ENCODE measurements around the gene SPATC1L. TPM values are rescaled to one million over a fixed set of nuclear protein-coding genes. Genes with fewer than 3 reads are reported as not detected.
"Not testable (repeated sequence)": the region's sequence is repeated elsewhere in the genome, so short reads cannot be mapped to it uniquely, and the experiment has no call there.

Gene SPATC1L
- total RNA-seq, 6 donors from 2014 or later, result 0.91 to 22.0 (median 7.2) TPM

DNA sequence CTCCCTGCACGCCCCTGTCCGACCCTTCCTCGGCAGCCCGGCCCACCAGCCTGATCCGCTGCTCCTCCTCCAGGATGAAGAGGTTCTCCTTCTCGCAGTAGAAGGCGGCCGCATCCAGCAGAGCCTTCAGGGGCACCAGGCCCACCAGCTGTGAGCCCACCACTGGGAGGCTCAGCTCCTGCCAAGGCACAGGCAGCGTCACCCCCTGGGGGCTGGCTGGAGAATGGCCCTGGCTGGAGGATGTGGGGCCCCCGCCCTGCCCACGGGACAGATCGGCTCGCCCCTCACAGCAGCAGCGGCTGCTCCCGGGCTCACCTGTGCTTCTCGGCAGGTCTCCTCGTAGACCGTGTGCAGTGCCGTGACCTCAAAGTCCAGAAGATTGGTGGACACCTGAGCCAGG is 34.2 kb downstream of the SPATC1L start:
- Histone ChIP-seq H3K4me3 (no peak overlapping the region), H3K27me3 (no peaks in the 10 kb centered on the region), H3K36me3 (no peaks in the 10 kb centered on the region), H3K4me1 (peaks cover 0 to 13% (median 10%) of the 10 kb centered on the region in 4 donors), H3K27ac (no peak overlapping the region), H3K9me3 (no peaks in the 10 kb centered on the region)
- TF ChIP-seq POLR2A (IDR thresholded peaks at IDR 0.05), result no peak
- TF ChIP-seq EP300 (IDR thresholded peaks at IDR 0.05), result no peak
- TF ChIP-seq, protein P1, sequence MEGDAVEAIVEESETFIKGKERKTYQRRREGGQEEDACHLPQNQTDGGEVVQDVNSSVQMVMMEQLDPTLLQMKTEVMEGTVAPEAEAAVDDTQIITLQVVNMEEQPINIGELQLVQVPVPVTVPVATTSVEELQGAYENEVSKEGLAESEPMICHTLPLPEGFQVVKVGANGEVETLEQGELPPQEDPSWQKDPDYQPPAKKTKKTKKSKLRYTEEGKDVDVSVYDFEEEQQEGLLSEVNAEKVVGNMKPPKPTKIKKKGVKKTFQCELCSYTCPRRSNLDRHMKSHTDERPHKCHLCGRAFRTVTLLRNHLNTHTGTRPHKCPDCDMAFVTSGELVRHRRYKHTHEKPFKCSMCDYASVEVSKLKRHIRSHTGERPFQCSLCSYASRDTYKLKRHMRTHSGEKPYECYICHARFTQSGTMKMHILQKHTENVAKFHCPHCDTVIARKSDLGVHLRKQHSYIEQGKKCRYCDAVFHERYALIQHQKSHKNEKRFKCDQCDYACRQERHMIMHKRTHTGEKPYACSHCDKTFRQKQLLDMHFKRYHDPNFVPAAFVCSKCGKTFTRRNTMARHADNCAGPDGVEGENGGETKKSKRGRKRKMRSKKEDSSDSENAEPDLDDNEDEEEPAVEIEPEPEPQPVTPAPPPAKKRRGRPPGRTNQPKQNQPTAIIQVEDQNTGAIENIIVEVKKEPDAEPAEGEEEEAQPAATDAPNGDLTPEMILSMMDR (IDR thresholded peaks at IDR 0.05), result no peak
- TF ChIP-seq POLR2AphosphoS5 (IDR thresholded peaks at IDR 0.05), result no peak
- DNase-seq (peak; percentile 17 to 76), ATAC-seq (ENCODE audit: low FRiP score in 2 of 2) (no peak)
- WGBS, 2 donors, result 73 to 95% methylated on average over 4 to 19 of the region's 19 CpGs

DNA sequence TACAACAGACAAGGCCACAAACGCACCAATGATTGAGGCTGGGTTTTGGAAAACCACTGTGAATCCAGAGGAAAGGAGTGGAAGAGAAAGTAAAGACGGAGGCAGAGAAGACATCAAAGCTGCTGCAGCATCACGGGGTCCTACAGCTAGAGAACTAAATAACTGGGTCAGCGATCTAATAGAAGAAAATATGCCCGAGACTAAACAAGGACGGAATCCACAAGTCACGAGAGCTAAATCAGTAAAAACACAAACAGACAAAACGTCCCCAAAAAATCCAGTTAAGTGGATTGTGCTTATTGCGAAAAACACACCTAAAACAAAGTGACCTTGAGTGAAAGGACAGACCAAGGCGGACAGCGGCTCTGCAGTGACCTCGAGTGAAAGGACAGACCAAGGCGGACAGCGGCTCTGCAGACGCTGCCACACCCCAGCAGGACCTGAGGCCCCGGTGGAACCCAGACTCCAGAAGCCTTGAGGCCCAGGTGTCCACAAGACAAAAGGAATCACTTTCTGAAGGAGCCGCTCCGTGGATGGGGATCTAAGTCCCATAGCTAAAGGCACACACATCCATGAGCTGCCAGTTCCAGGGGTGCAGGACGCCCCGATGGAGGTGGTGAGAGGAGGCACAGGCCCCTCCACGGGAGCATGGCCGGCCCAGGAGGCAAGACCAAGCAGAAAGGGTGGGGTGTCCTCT is 34.9 kb downstream of the SPATC1L start:
- Histone ChIP-seq H3K27ac (no peak overlapping the region), H3K36me3 (no peaks in the 10 kb centered on the region), H3K4me1 (peaks cover 0 to 13% (median 10%) of the 10 kb centered on the region in 4 donors), H3K4me3 (no peak overlapping the region), H3K27me3 (no peaks in the 10 kb centered on the region), H3K9me3 (no peaks in the 10 kb centered on the region)
- WGBS, 2 donors, result 82 to 84% methylated on average over 22 of the region's 22 CpGs
- DNase-seq (peak in 1 of 2 donors; percentile 56), ATAC-seq (ENCODE audit: low FRiP score in 2 of 2) (no peak)
- TF ChIP-seq POLR2A (IDR thresholded peaks at IDR 0.05) (no peak), EP300 (IDR thresholded peaks at IDR 0.05) (no peak)
- TF ChIP-seq, protein P1 (IDR thresholded peaks at IDR 0.05), result no peak

DNA sequence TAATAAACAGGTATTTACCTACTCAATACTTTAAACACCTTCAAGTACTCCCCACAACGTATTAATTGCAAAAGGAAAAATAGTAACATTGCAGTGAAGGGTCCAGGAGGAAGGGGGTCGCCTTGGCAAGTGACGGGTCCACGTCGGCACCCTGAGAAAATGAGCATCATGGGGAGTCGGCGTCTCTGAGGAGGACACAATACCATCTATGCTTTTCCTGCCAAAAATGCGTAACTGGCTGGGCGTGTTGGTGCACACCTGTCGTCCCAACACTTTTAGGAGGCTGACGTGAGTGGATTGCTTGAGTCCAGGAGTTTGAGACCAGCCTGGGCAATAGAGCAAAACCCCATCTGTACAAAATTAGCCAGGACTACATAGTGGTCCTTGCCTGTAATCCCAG is 36.2 kb downstream of the SPATC1L start:
- no peaks in the 10 kb centered on the region for H3K9me3 ChIP-seq
- H3K27me3 ChIP-seq, result no peaks in the 10 kb centered on the region
- no peak overlapping the region for H3K4me3 ChIP-seq
- no peak for TF ChIP-seq POLR2AphosphoS5 (IDR thresholded peaks at IDR 0.05)
- no peak for TF ChIP-seq POLR2A (IDR thresholded peaks at IDR 0.05)
- TF ChIP-seq, protein P1 (IDR thresholded peaks at IDR 0.05), result no peak
- TF ChIP-seq EP300 (IDR thresholded peaks at IDR 0.05), result no peak
- WGBS, 2 donors, result 92 to 95% methylated on average over 10 to 11 of the region's 11 CpGs
- peaks cover 0 to 10% (median 9%) of the 10 kb centered on the region in 4 donors for H3K4me1 ChIP-seq
- no peak for ATAC-seq (ENCODE audit: low FRiP score in 2 of 2)
- no peak overlapping the region for H3K27ac ChIP-seq
- no peak for DNase-seq
- H3K36me3 ChIP-seq, result no peaks in the 10 kb centered on the region

DNA sequence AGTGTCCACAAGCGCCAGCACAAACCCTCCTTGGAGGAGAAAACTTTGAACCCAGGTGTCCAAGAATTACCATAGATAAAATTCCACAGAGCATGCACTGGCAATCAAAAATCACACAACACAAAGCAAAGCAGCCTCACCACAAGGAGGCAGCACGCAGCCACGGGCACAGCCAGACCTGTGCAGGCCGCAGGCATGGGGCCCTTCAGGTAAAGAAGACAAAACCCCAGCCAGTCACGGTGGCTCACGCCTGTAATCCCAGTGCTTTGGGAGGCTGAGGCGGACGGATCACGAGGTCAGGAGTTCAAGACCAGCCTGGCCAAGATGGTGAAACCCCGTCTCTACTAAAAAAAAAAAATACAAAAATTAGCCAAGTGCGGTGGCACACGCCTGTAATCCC is 36.8 kb downstream of the SPATC1L start:
- not testable (repeated sequence) for ATAC-seq (ENCODE audit: low FRiP score in 2 of 2); H3K27me3 ChIP-seq; H3K36me3 ChIP-seq; H3K4me3 ChIP-seq; H3K9me3 ChIP-seq; H3K4me1 ChIP-seq; H3K27ac ChIP-seq
- TF ChIP-seq, protein P1 (IDR thresholded peaks at IDR 0.05), result peak in 3 of 6 experiments; percentile 10 to 19 (median 18)
- DNase-seq, result peak in 1 of 2 donors; percentile 63
- 74 to 77% methylated on average over 12 of the region's 12 CpGs for WGBS, 2 donors

DNA sequence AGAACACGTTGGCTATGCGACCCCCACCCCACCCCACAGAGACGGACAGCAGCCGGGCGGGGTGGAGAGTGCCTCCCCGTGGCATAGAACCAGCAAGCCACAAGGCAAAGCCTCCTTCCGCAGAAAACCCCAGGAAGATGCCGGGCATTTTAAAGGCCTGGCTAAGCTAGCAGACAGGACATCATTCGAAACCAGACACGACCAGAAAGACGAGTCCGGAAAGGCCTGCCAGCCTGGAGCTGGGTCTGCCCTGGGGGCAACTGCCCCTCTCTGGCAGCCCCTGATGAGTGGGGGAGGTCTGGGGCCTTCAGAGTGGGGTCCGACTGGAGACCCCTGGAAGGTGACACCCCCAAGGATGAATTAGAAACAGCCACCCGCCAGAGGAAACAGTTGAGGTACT is 37.4 kb downstream of the SPATC1L start:
- Histone ChIP-seq H3K4me1 (peaks cover 0 to 6% (median 5%) of the 10 kb centered on the region in 4 donors), H3K27me3 (no peaks in the 10 kb centered on the region), H3K9me3 (no peaks in the 10 kb centered on the region), H3K4me3 (no peak overlapping the region), H3K27ac (no peak overlapping the region), H3K36me3 (no peaks in the 10 kb centered on the region)
- no peak for TF ChIP-seq EP300 (IDR thresholded peaks at IDR 0.05)
- TF ChIP-seq POLR2AphosphoS5 (IDR thresholded peaks at IDR 0.05), result no peak
- TF ChIP-seq, protein P1 (IDR thresholded peaks at IDR 0.05), result no peak
- DNase-seq (no peak), ATAC-seq (ENCODE audit: low FRiP score in 2 of 2) (no peak)
- WGBS, 2 donors, result 79 to 83% methylated on average over 13 to 14 of the region's 14 CpGs

All from upper lobe of left lung (tissue), 6 donors.